Measurements from ENCODE around the gene USB1. TPM values are rescaled to one million over a fixed set of nuclear protein-coding genes. Genes with fewer than 3 reads are reported as not detected.

The USB1 gene
- polyA plus RNA-seq, 1 experiment: 86.2 TPM

- TF ChIP-seq, protein P1, sequence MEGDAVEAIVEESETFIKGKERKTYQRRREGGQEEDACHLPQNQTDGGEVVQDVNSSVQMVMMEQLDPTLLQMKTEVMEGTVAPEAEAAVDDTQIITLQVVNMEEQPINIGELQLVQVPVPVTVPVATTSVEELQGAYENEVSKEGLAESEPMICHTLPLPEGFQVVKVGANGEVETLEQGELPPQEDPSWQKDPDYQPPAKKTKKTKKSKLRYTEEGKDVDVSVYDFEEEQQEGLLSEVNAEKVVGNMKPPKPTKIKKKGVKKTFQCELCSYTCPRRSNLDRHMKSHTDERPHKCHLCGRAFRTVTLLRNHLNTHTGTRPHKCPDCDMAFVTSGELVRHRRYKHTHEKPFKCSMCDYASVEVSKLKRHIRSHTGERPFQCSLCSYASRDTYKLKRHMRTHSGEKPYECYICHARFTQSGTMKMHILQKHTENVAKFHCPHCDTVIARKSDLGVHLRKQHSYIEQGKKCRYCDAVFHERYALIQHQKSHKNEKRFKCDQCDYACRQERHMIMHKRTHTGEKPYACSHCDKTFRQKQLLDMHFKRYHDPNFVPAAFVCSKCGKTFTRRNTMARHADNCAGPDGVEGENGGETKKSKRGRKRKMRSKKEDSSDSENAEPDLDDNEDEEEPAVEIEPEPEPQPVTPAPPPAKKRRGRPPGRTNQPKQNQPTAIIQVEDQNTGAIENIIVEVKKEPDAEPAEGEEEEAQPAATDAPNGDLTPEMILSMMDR (IDR thresholded peaks at IDR 0.05; ENCODE audit: insufficient read depth, low read depth, low read length): no peak
- ChIA-PET CTCF (interaction anchor here (1.1 to 1.7 kb wide), 2 partner anchors 78 to 85 kb away, joined by 3 to 5 read pairs; no protein-coding TSS in a partner anchor), POLR2A (interaction anchor here (0.6 kb wide), 1 partner anchor 26 kb away, joined by 7 read pairs; no protein-coding TSS in a partner anchor)
- peaks cover 2% of the 10 kb centered on the region; the same call in 1 of the 2 replicates for H3K27me3 ChIP-seq (ENCODE audit: control insufficient read depth, insufficient read depth, low read length)
- DNase-seq (ENCODE audit: low read depth): peak; percentile 44
- H3K36me3 ChIP-seq (ENCODE audit: control insufficient read depth, insufficient read depth, low read length): no peaks in the 10 kb centered on the region
- peak overlapping the region; percentile 70 for H3K4me3 ChIP-seq (ENCODE audit: low read depth, low read length)
Measured at GRCh38 chr16:57984443-57985203, 16.6 kb upstream of the USB1 start.

DNA sequence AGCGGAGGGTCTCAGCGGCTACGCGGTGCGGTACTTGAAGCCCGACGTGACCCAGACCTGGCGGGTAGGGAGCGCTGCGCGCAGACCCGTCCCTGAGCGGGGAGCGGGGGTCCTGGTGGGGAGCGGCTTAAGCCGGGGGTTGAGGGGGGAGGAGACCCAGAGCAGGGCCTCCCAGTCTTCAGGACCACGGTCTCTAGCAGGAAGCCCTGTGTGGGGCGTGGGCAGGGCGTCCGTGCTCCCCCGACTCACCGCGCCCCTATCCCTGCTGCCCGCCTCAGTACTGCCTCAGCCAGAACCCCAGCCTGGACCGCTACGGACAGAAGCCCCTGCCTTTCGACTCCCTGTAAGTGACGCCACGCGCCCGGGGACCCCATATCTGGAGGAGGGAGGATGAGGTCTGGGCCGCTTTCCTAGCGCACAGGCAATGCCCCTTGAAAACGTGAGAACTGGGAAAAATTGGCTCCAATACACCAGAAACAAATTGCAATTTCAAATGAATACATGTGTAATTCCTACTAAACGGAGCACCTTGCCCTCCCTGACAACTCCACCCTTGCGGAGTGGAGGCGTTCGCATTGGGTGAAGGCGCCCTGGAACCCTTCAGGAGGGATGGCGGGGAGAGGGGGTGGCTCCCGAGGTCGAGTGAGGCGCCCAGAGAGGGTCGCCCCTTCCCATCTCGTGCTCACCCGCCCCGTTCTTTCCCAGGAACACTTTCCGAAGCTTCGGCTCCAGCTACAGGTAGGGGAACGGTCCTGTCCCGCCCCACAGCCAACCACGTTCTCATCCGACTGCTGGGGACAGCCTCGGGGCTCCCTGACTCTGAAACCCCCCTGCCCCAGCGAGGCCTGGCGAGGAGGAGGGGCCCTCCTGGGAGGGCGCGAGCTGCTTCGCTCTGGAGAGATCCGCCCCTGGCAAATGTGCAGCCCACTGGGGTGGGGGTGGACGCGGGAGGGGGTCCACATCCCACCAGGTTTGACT, 15.7 kb upstream of the USB1 start:
- no peak for DNase-seq (ENCODE audit: low read depth)
- peak overlapping the region; percentile 70 for H3K4me3 ChIP-seq (ENCODE audit: low read depth, low read length)
- TF ChIP-seq, protein P1 (IDR thresholded peaks at IDR 0.05; ENCODE audit: insufficient read depth, low read depth, low read length): no peak
- H3K27me3 ChIP-seq (ENCODE audit: control insufficient read depth, insufficient read depth, low read length): peaks cover 2% of the 10 kb centered on the region; the same call in 1 of the 2 replicates
- H3K36me3 ChIP-seq (ENCODE audit: control insufficient read depth, insufficient read depth, low read length): no peaks in the 10 kb centered on the region
- ChIA-PET POLR2A (interaction anchor here (0.6 kb wide), 1 partner anchor 27 kb away, joined by 7 read pairs; no protein-coding TSS in a partner anchor), CTCF (interaction anchor here (1.3 to 1.7 kb wide), 2 partner anchors 14 to 86 kb away, joined by 3 to 5 read pairs; no protein-coding TSS in a partner anchor)

- Histone ChIP-seq H3K4me3 (ENCODE audit: low read depth, low read length) (no peak overlapping the region), H3K27me3 (ENCODE audit: control insufficient read depth, insufficient read depth, low read length) (peaks cover 2% of the 10 kb centered on the region; the same call in 1 of the 2 replicates), H3K36me3 (ENCODE audit: control insufficient read depth, insufficient read depth, low read length) (no peaks in the 10 kb centered on the region)
- DNase-seq (ENCODE audit: low read depth): no peak
- CTCF ChIA-PET: interaction anchor here (1.1 to 1.3 kb wide), 2 partner anchors 13 to 79 kb away, joined by 3 read pairs; no protein-coding TSS in a partner anchor
- POLR2A ChIA-PET: no interaction called here
- TF ChIP-seq, protein P1 (IDR thresholded peaks at IDR 0.05; ENCODE audit: insufficient read depth, low read depth, low read length): no peak
Measured at GRCh38 chr16:57986196-57986595, 15.0 kb upstream of the USB1 start.

DNA sequence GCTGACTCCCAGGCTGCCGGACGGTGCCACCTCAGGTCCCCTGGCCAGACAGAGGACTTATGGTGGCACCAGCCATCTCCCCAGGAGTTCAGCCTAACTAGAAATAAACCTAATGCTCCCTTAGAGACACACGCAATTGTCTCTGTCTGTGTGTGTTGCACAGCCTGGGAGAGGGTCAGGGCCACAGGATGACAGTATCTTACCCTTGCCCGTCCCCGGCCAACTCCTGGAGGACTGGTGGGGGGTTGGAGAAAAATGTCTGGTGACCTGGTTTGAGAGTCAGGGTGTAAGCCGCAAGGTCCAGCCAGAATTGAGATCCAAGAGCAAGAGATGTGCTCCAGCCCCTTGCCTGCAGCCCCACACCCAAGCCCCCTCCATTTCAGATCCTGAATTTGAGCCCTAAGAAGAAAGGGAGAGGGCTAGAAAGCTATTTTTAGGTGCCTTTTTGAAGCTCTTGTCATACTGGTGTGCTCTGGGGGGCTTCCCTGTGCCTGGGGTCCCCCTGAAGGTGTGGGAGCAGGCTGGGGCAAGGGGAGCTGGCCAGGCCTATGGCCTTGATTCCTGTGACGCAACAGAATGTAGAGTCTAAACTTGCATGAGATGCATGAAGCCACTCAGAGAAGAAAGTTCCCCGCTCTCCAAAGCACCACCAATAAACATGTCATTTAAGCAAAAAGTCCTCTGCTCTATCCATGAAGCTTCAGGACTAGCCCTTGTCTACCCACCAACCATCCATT, 13.6 kb upstream of the USB1 start:
- Histone ChIP-seq H3K27me3 (ENCODE audit: control insufficient read depth, insufficient read depth, low read length) (peaks cover 2% of the 10 kb centered on the region; the same call in 1 of the 2 replicates), H3K4me3 (ENCODE audit: low read depth, low read length) (no peak overlapping the region), H3K36me3 (ENCODE audit: control insufficient read depth, insufficient read depth, low read length) (no peaks in the 10 kb centered on the region)
- no peak for DNase-seq (ENCODE audit: low read depth)
- POLR2A ChIA-PET: no interaction called here
- CTCF ChIA-PET: interaction anchor here (0.5 to 1.1 kb wide), 2 partner anchors 81 to 819 kb away, joined by 3 to 4 read pairs; no protein-coding TSS in a partner anchor
- TF ChIP-seq, protein P1 (IDR thresholded peaks at IDR 0.05; ENCODE audit: insufficient read depth, low read depth, low read length): no peak

All from BJ (cell line).